IMR-90 (cell line): Measurements from ENCODE around the gene KIF6. TPM values are rescaled to one million over a fixed set of nuclear protein-coding genes. Genes with fewer than 3 reads are reported as not detected.

Source experiments
- ATAC-seq: fragments of 200-7000 bp; cut with Tn5 transposase; 2 replicates; pipeline ENCODE4 v1.9.1; 2020; ENCODE audit warnings: low read depth, mild to moderate bottlenecking, moderate library complexity
- BruUV-seq: library from RNA; stranded (reverse); fragments of 400-500 nt; replicated peaks from 2 replicates; lab custom pipeline; 2021; lab: Mats Ljungman, UMichigan
- CTCF ChIA-PET: fragments of 300-600 bp; formaldehyde crosslinking; extraction: SDS; loops from one replicate; lab custom pipeline; 2021; ENCODE audit warnings: antibody characterized with exemption; lab: Yijun Ruan, JAX
- POLR2A ChIA-PET: fragments of 300-600 bp; sonication (Branson Sonifier 250); formaldehyde crosslinking; loops from one replicate; lab custom pipeline; 2022; ENCODE audit warnings: antibody characterized with exemption; ENCODE audit not compliant: unreplicated experiment; lab: Charles Lee
- DNase-seq: peaks from one replicate; pipeline ENCODE4 v3.0.0; 2013
- H2AFZ ChIP-seq: replicated peaks from 2 replicates; pipeline ENCODE3; 2013; ENCODE audit warnings: low read length, mild to moderate bottlenecking; ENCODE audit not compliant: poor library complexity
- H2AK5ac ChIP-seq: 2 replicates; pipeline ENCODE4 v1.6.1; 2013; ENCODE audit warnings: low read depth, low read length, inconsistent platforms
- H2AK9ac ChIP-seq: replicated peaks from 2 replicates; pipeline ENCODE3; 2013; ENCODE audit warnings: mild to moderate bottlenecking, low read depth, low read length, moderate library complexity; ENCODE audit not compliant: poor library complexity
- H2BK120ac ChIP-seq: 2 replicates; pipeline ENCODE4 v1.6.1; 2013; ENCODE audit warnings: low read depth, low read length, inconsistent platforms
- H2BK15ac ChIP-seq: 3 replicates; pipeline ENCODE4 v1.6.1; 2013; ENCODE audit warnings: low read depth, low read length, inconsistent platforms
- H2BK20ac ChIP-seq: 2 replicates; pipeline ENCODE4 v1.6.1; 2013; ENCODE audit warnings: low read depth, mild to moderate bottlenecking, inconsistent platforms, low read length, moderate library complexity
- H2BK5ac ChIP-seq: 2 replicates; pipeline ENCODE4 v1.6.1; 2013; ENCODE audit warnings: mild to moderate bottlenecking, low read depth, low read length, inconsistent platforms; ENCODE audit not compliant: poor library complexity, severe bottlenecking
- H3K14ac ChIP-seq: replicated peaks from 2 replicates; pipeline ENCODE4 v1.6.1; 2013; ENCODE audit warnings: low read depth, low read length, inconsistent platforms
- H3K18ac ChIP-seq: 2 replicates; pipeline ENCODE4 v1.6.1; 2013; ENCODE audit warnings: low read depth, low read length, control low read depth
- H3K23ac ChIP-seq: 2 replicates; pipeline ENCODE4 v1.6.1; 2013; ENCODE audit warnings: low read depth, low read length, inconsistent platforms
- H3K27ac ChIP-seq: 2 replicates; pipeline ENCODE4 v1.5.1; 2013; ENCODE audit warnings: mild to moderate bottlenecking, control low read depth, low read length; ENCODE audit not compliant: insufficient read depth
- H3K27me3 ChIP-seq: 2 replicates; pipeline ENCODE4 v1.6.1; 2013; ENCODE audit warnings: low read length; ENCODE audit not compliant: control insufficient read depth, insufficient read depth
- H3K36me3 ChIP-seq: 2 replicates; pipeline ENCODE4 v1.6.1; 2013; ENCODE audit warnings: low read length, mixed read lengths; ENCODE audit not compliant: control insufficient read depth, insufficient read depth
- H3K4ac ChIP-seq: 2 replicates; pipeline ENCODE4 v1.6.1; 2013; ENCODE audit warnings: low read depth, low read length, inconsistent platforms
- H3K4me1 ChIP-seq: 2 replicates; pipeline ENCODE4 v1.6.1; 2013; ENCODE audit warnings: low read length, mixed read lengths; ENCODE audit not compliant: control insufficient read depth, insufficient read depth
- H3K4me2 ChIP-seq: 2 replicates; pipeline ENCODE4 v1.6.1; 2013; ENCODE audit warnings: low read depth, mild to moderate bottlenecking, control low read depth, low read length, moderate library complexity
- H3K4me3 ChIP-seq: 2 replicates; pipeline ENCODE4 v1.5.1; 2013; ENCODE audit warnings: low read depth, mild to moderate bottlenecking, control low read depth, low read length, moderate library complexity; ENCODE audit not compliant: insufficient read depth
- H3K56ac ChIP-seq: 2 replicates; pipeline ENCODE4 v1.6.1; 2013; ENCODE audit warnings: low read length, inconsistent platforms; ENCODE audit not compliant: insufficient read depth; ENCODE audit errors: extremely low read depth
- H3K79me1 ChIP-seq, 2 experiments: 2 replicates each; pipeline ENCODE4 v1.6.1; 2013; ENCODE audit warnings: low read length in 2 of 2, inconsistent platforms in 1 of 2, low read depth in 1 of 2
- H3K9ac ChIP-seq: 2 replicates; pipeline ENCODE4 v1.6.1; 2013; ENCODE audit warnings: low read depth, low read length, control low read depth
- H3K9me1 ChIP-seq: 2 replicates; pipeline ENCODE4 v1.6.1; 2013; ENCODE audit warnings: low read length, inconsistent platforms; ENCODE audit not compliant: insufficient read depth
- H3K9me3 ChIP-seq: 2 replicates; pipeline ENCODE4 v1.6.1; 2013; ENCODE audit warnings: low read length; ENCODE audit not compliant: control insufficient read depth, insufficient read depth
- H4K20me1 ChIP-seq: 2 replicates; pipeline ENCODE4 v1.6.1; 2013; ENCODE audit warnings: low read length, inconsistent platforms; ENCODE audit not compliant: insufficient read depth
- H4K5ac ChIP-seq: 2 replicates; pipeline ENCODE4 v1.6.1; 2013; ENCODE audit warnings: mild to moderate bottlenecking, low read depth, low read length, control low read depth
- H4K8ac ChIP-seq, 2 experiments: 2 replicates each; pipeline ENCODE4 v1.6.1; 2013; ENCODE audit warnings: low read depth in 2 of 2, low read length in 2 of 2, control low read depth in 1 of 2, inconsistent platforms in 1 of 2
- H4K91ac ChIP-seq: 2 replicates; pipeline ENCODE4 v1.6.1; 2013; ENCODE audit warnings: low read depth, low read length, inconsistent platforms; ENCODE audit not compliant: insufficient read depth
- MAZ ChIP-seq: IDR thresholded peaks from 2 replicates; pipeline ENCODE4 v1.6.1; 2012; ENCODE audit warnings: low read depth, mild to moderate bottlenecking, low read length, improper control_type of control experiment, moderate library complexity, borderline replicate concordance
- MXI1 ChIP-seq: IDR thresholded peaks from 2 replicates; pipeline ENCODE4 v1.6.1; 2012; ENCODE audit warnings: low read depth, mild to moderate bottlenecking, low read length, moderate library complexity, borderline replicate concordance
- POLR2A ChIP-seq: IDR thresholded peaks from 2 replicates; pipeline ENCODE4 v1.6.1; 2012; ENCODE audit warnings: mild to moderate bottlenecking, low read depth, low read length
- WGBS, 2 experiments: methylation state at CpG; one replicate each; pipeline versions ENCODE4 v1.1.5 to v1.1.7; 2013; ENCODE audit warnings: missing lambda C conversion rate in 2 of 2; ENCODE audit not compliant: insufficient read length in 1 of 2; ENCODE audit errors: extremely low coverage in 2 of 2; 5-methylcytosine and 5-hydroxymethylcytosine counted together
- dilution Hi-C: fragments of 300-500 bp; cut with HindIII; formaldehyde crosslinking; loops from one replicate; pipeline ENCODE4 v1.14.3; 2018; ENCODE audit warnings: low sequenced_read_pairs; ENCODE audit not compliant: unreplicated experiment
- in situ Hi-C: fragments of 300-500 bp; cut with MboI; formaldehyde crosslinking; loops from 3 replicates; pipeline ENCODE4 v1.14.3; 2019; ENCODE audit warnings: low sequenced_read_pairs, inconsistent platforms, mixed read lengths
- intact Hi-C: fragments of 100-400 bp; cut with micrococcal nuclease; formaldehyde crosslinking; loops from 2 replicates; pipeline ENCODE4 v1.10.0; 2022
- polyA plus RNA-seq, 3 experiments: library from polyadenylated mRNA; depleted of rRNA; stranded (reverse); fragments of >200 nt; gene quantifications; 2 replicates each; pipeline ENCODE4 v1.2.3, GENCODE V29; 2012; ENCODE audit warnings: low replicate concordance in 1 of 3
- total RNA-seq: library from RNA; depleted of rRNA; stranded (reverse); fragments of >200 nt; gene quantifications from 2 replicates; pipeline ENCODE4 v1.2.3, GENCODE V29; 2012

KIF6 gene
- total and polyA plus RNA-seq, 2 of the 4 experiments (the other 2 are of a cell fraction), result under 0.01 to 0.10 TPM

DNA sequence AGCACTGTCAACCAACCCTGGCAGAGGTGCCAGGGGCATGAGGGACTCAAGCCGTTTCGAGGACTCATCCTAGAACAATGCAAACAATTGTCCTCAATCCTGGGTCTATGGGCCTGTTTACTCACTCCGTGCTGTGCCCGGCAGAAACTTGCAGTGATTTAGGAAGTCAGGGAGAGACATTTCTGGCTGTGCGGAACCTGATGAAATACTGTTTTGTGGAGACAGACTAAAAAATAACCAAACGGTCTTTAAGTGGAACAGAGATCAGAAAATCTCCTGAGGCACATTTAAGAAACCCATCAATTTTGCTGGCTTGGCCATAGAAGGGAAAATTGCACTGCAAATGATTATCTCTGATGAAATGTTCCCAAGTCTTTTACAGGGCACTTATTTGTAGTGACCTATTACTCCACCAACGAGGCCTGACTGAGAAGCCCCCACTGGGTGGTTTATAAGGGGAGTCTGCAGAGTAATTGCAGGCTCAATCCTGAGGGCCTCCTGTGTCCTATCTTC, 322.9 kb downstream of the KIF6 start:
- Histone ChIP-seq H4K20me1 (no peaks in the 10 kb centered on the region), H3K4me2 (no peak overlapping the region), H3K14ac (no peak overlapping the region), H2BK120ac (no peak overlapping the region), H3K9me1 (no peaks in the 10 kb centered on the region), H3K56ac (no peak overlapping the region), H3K18ac (no peak overlapping the region), H2BK20ac (no peak overlapping the region), H3K4me3 (no peak overlapping the region), H3K4ac (no peak overlapping the region), H4K8ac (no peak overlapping the region), H2AK5ac (no peak overlapping the region), H4K91ac (no peak overlapping the region), H2BK5ac (no peak overlapping the region), H3K36me3 (no peaks in the 10 kb centered on the region), H3K23ac (no peak overlapping the region), H2AK9ac (no peak overlapping the region), H3K9ac (no peak overlapping the region), H3K27ac (no peak overlapping the region), H3K79me1 (no peaks in the 10 kb centered on the region), H3K27me3 (no peaks in the 10 kb centered on the region; the same call in 1 of the 2 replicates), H3K4me1 (no peaks in the 10 kb centered on the region), H2AFZ (no peak overlapping the region), H3K9me3 (no peaks in the 10 kb centered on the region), H4K5ac (no peak overlapping the region), H2BK15ac (no peak overlapping the region)
- intact Hi-C loops, result no loop called here
- BruUV-seq, result no TSS peak
- ATAC-seq, result no peak
- dilution Hi-C loops, result no loop called here
- ChIA-PET CTCF (no interaction called here), POLR2A (no interaction called here)
- in situ Hi-C loops, result no loop called here
- WGBS, 2 experiments, result 69% methylated on average over 3 of the region's 7 CpGs; no CpG with 5 or more reads in 1 of the 2 experiments
- TF ChIP-seq POLR2A, result no peak
- no peak for TF ChIP-seq MAZ
- no peak for TF ChIP-seq MXI1
- no peak for DNase-seq
